ENCODE results near the gene DUSP2.

The DUSP2 gene

GRCh38 chr2:96111823-96112500 is 33.3 kb downstream of the DUSP2 start:
- TF ChIP-seq REST (IDR thresholded peaks at IDR 0.05; ENCODE audit: insufficient read depth in 1 of 2, low read depth in 2 of 2, low read length in 2 of 2) (no peak), SIN3A (IDR thresholded peaks at IDR 0.05; ENCODE audit: borderline replicate concordance, insufficient read depth, low read length) (no peak), TAF1 (IDR thresholded peaks at IDR 0.05; ENCODE audit: borderline replicate concordance, insufficient read depth, low read length) (no peak), POLR2AphosphoS5 (IDR thresholded peaks at IDR 0.05; ENCODE audit: low read depth, low read length) (no peak), FOXP2 (optimal IDR thresholded peaks at IDR 0.05; ENCODE audit: borderline replicate concordance, extremely low read depth, extremely low read length, insufficient read depth) (no peak)

GRCh38 chr2:96111257-96111640 is 34.0 kb downstream of the DUSP2 start:
- TF ChIP-seq SIN3A (IDR thresholded peaks at IDR 0.05; ENCODE audit: borderline replicate concordance, insufficient read depth, low read length) (no peak), TAF1 (IDR thresholded peaks at IDR 0.05; ENCODE audit: borderline replicate concordance, insufficient read depth, low read length) (no peak), POLR2AphosphoS5 (IDR thresholded peaks at IDR 0.05; ENCODE audit: low read depth, low read length) (no peak), REST (IDR thresholded peaks at IDR 0.05; ENCODE audit: insufficient read depth in 1 of 2, low read depth in 2 of 2, low read length in 2 of 2) (no peak), FOXP2 (optimal IDR thresholded peaks at IDR 0.05; ENCODE audit: borderline replicate concordance, extremely low read depth, extremely low read length, insufficient read depth) (no peak)

- TF ChIP-seq POLR2AphosphoS5 (IDR thresholded peaks at IDR 0.05; ENCODE audit: low read depth, low read length) (no peak), SIN3A (IDR thresholded peaks at IDR 0.05; ENCODE audit: borderline replicate concordance, insufficient read depth, low read length) (no peak), FOXP2 (optimal IDR thresholded peaks at IDR 0.05; ENCODE audit: borderline replicate concordance, extremely low read depth, extremely low read length, insufficient read depth) (no peak), REST (IDR thresholded peaks at IDR 0.05; ENCODE audit: insufficient read depth in 1 of 2, low read depth in 2 of 2, low read length in 2 of 2) (no peak), TAF1 (IDR thresholded peaks at IDR 0.05; ENCODE audit: borderline replicate concordance, insufficient read depth, low read length) (no peak)
Measured at GRCh38 chr2:96110621-96111256, 34.5 kb downstream of the DUSP2 start.

GRCh38 chr2:96109931-96110511 is 35.2 kb downstream of the DUSP2 start:
- no peak for TF ChIP-seq POLR2AphosphoS5 (IDR thresholded peaks at IDR 0.05; ENCODE audit: low read depth, low read length)

GRCh38 chr2:96109361-96109680 is 35.9 kb downstream of the DUSP2 start:
- TF ChIP-seq POLR2AphosphoS5 (IDR thresholded peaks at IDR 0.05; ENCODE audit: low read depth, low read length) (no peak), TAF1 (IDR thresholded peaks at IDR 0.05; ENCODE audit: borderline replicate concordance, insufficient read depth, low read length) (no peak), FOXP2 (optimal IDR thresholded peaks at IDR 0.05; ENCODE audit: borderline replicate concordance, extremely low read depth, extremely low read length, insufficient read depth) (no peak), REST (IDR thresholded peaks at IDR 0.05; ENCODE audit: insufficient read depth in 1 of 2, low read depth in 2 of 2, low read length in 2 of 2) (no peak), SIN3A (IDR thresholded peaks at IDR 0.05; ENCODE audit: borderline replicate concordance, insufficient read depth, low read length) (no peak)
